Heart left ventricle (tissue), 16 donors: ENCODE results near the gene EYA4. TPM values are rescaled to one million over a fixed set of nuclear protein-coding genes. Genes with fewer than 3 reads are reported as not detected.

ENCODE experiments used
- ATAC-seq, 4 donors: fragments of 200-7000 bp; cut with Tn5 transposase; one replicate each; pipeline ENCODE4 v1.9.1; 2020 to 2022; ENCODE audit warnings: moderate library complexity in 4 of 4, mild to moderate bottlenecking in 3 of 4, moderate number of reproducible peaks in 1 of 4
- DNase-seq, 5 donors: peaks; one replicate each; pipeline ENCODE4 v3.0.0-alpha.2; 2020
- H3K27ac ChIP-seq, 12 donors: fragments of 200-600 bp; sonication (generic) in 4 of 12; one replicate each; pipeline versions ENCODE4 v1.5.0 to v1.8.0; 2016 to 2022; ENCODE audit warnings: mild to moderate bottlenecking in 2 of 12
- H3K27me3 ChIP-seq, 9 donors: fragments of 200-600 bp; sonication (generic) in 2 of 9; one replicate each; pipeline versions ENCODE4 v1.5.1 to v1.8.0; 2016 to 2022; ENCODE audit warnings: mild to moderate bottlenecking in 3 of 9
- H3K36me3 ChIP-seq, 9 donors: fragments of 200-600 bp; sonication (generic) in 2 of 9; one replicate each; pipeline versions ENCODE4 v1.5.0 to v1.8.0; 2018 to 2022; ENCODE audit warnings: mild to moderate bottlenecking in 2 of 9
- H3K4me1 ChIP-seq, 12 donors: fragments of 200-600 bp; sonication (generic) in 4 of 12; one replicate each; pipeline versions ENCODE4 v1.5.0 to v1.8.0; 2016 to 2022; ENCODE audit warnings: mild to moderate bottlenecking in 3 of 12
- H3K4me3 ChIP-seq, 12 donors: fragments of 200-600 bp; sonication (generic) in 4 of 12; one replicate each; pipeline versions ENCODE4 v1.5.0 to v1.8.0; 2017 to 2022; ENCODE audit warnings: mild to moderate bottlenecking in 9 of 12, moderate library complexity in 4 of 12
- H3K9me3 ChIP-seq, 12 donors: fragments of 200-600 bp; sonication (generic) in 4 of 12; one replicate each; pipeline versions ENCODE4 v1.5.0 to v1.8.0; 2016 to 2022; ENCODE audit warnings: mild to moderate bottlenecking in 1 of 12
- POLR2A ChIP-seq, 2 donors: fragments of 450-650 bp; IDR thresholded peaks; one replicate each; pipeline ENCODE4 v1.6.1; 2017; ENCODE audit warnings: antibody characterized with exemption in 2 of 2, mild to moderate bottlenecking in 2 of 2, moderate library complexity in 2 of 2
- WGBS, 4 donors: extraction: QIAGEN DNeasy Blood & Tissue Kit in 2 of 4; methylation state at CpG; one replicate each; pipeline versions ENCODE4 v1.1.5 to v1.1.7; 2013 to 2018; 5-methylcytosine and 5-hydroxymethylcytosine counted together
- intact Hi-C, 10 donors: fragments of 100-400 bp; cut with DNase I; formaldehyde crosslinking; loops; one replicate each; pipeline versions ENCODE4 v1.11.1 to v1.14.2; 2022
- polyA plus RNA-seq, 2 donors: library from polyadenylated mRNA; stranded (reverse); fragments of 200-250 nt; gene quantifications; one replicate each; pipeline ENCODE4 v1.2.3, GENCODE V29; 2013
- total RNA-seq, 9 donors: library from RNA; depleted of rRNA in 2 of 9; stranded (reverse); fragments of >200 nt in 2 of 9; fragmentation: NEBNext Ultra II Directional in 3 of 9; extraction: Animal tissue kit (Norgen Biotek cat#: 25700) in 3 of 9; gene quantifications; one replicate each; pipeline versions ENCODE4 v1.1.0 to v1.2.4, GENCODE V29; 2016 to 2023
- TF ChIP-seq, protein P1 (sequence below), 12 donors: fragments of 200-600 bp; sonication (generic) in 4 of 12; IDR thresholded peaks; one replicate each; pipeline versions ENCODE4 v1.5.0 to v1.8.0; 2018 to 2022; ENCODE audit warnings: antibody characterized with exemption in 12 of 12, mild to moderate bottlenecking in 5 of 12
- donor health status: ischemic (EF 13 %, LVEDD 7.1; RV severe dilation, severe dysfunction).
- donor health status: healthy with polysubstance abuse.
- donor health status: DM: no; HTN: yes; CAD: no.
- donor health status: DM: no; HTN: no; CAD: no.
- donor health status: ischemic (EF 25% LVEDD 6.9; RV normal size, moderate dysfunction).
- donor health status: ischemic (EF 25% LVEDD 5.7; RV mildly dilated, moderate dysfunction).
- donor health status: healthy.
- donor health status: DM: yes; HTN: yes; CAD: no.
- donor health status: ischemic (EF 35%, LVEDD 5.7; RV mildly dilated, moderate dysfunction).
- donor health status: nonischemic (EF 11% LVEDD 7.7; RV severe dilation, severe dysfunction).
- donor health status: DM: yes; HTN: yes; CAD: no.
- donor health status: PGD.
- donor health status: ischemic (EF 29% LVEDD 5.4; RV normal size, mild dysfunction).
- donor health status: nonischemic (EF 23%, LVEDD 6.1; RV moderate dilation, normal function).

EYA4 gene
- total and polyA plus RNA-seq, 11 donors, result 3.6 to 29.6 (median 21.7) TPM

DNA sequence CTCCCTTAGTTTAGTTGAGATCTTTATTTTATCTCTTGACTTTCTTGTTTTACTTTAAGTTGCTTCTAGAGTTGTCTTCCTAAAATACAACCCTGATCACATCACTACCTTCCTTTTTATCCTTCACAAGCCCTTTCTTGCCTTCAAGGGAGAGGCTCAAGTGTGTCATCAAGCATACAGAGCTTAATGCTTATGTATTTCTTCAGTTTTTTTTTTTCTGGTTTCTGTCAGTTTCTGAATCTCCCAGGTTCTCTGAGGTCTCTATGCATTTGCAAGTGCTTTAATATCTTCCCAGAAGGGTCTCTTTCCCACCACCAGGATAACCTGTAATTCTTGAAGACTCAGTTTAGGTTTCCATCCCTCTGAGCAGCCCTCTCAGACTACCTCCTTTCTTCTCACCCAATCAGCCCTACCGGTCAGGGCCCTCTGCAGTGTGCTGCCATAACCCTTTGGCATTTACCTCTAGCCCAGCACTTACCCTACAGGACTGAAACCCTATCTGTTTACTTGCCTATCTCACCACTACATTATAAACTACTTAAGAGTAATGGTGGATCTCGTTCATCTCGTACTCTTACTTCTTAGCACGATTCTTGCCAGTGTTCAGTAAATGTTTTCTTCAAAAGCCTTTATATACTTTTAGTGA is 36.9 kb downstream of the EYA4 start:
- Histone ChIP-seq H3K4me3 (no peak overlapping the region), H3K9me3 (no peaks in the 10 kb centered on the region), H3K27me3 (no peaks in the 10 kb centered on the region), H3K4me1 (peaks cover 0 to 2% (median 0%) of the 10 kb centered on the region in 12 donors), H3K27ac (no peak overlapping the region), H3K36me3 (peaks cover 0 to 2% (median 0%) of the 10 kb centered on the region in 9 donors)
- DNase-seq (no peak), ATAC-seq (peak in 2 of 4 donors; percentile 42 to 46)
- 51 to 79% (median 75%) methylated on average over 4 of the region's 4 CpGs for WGBS, 4 donors
- no peak for TF ChIP-seq POLR2A (IDR thresholded peaks at IDR 0.05)
- TF ChIP-seq, protein P1, sequence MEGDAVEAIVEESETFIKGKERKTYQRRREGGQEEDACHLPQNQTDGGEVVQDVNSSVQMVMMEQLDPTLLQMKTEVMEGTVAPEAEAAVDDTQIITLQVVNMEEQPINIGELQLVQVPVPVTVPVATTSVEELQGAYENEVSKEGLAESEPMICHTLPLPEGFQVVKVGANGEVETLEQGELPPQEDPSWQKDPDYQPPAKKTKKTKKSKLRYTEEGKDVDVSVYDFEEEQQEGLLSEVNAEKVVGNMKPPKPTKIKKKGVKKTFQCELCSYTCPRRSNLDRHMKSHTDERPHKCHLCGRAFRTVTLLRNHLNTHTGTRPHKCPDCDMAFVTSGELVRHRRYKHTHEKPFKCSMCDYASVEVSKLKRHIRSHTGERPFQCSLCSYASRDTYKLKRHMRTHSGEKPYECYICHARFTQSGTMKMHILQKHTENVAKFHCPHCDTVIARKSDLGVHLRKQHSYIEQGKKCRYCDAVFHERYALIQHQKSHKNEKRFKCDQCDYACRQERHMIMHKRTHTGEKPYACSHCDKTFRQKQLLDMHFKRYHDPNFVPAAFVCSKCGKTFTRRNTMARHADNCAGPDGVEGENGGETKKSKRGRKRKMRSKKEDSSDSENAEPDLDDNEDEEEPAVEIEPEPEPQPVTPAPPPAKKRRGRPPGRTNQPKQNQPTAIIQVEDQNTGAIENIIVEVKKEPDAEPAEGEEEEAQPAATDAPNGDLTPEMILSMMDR (IDR thresholded peaks at IDR 0.05), result no peak
- intact Hi-C loops, result no loop called here

DNA sequence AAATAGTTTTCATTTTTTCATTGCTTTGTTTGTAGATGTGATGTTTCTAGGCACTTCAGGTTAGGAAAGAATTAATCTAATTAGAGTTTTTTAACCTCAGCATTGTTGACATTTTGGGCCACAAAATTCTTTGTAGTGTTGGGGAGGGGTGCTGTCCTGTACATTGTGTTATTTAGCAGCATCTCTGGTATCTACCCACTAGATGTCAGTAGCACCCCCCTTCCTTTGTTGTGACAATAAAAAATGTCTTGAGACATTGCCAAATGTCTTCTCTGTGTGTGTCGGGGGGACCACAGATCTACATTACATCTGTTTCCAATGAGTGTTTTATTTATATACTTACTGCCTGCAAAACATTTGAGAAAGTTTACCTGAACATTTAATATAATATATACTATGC is 45.6 kb downstream of the EYA4 start:
- no peak for TF ChIP-seq POLR2A (IDR thresholded peaks at IDR 0.05)
- TF ChIP-seq, protein P1 (IDR thresholded peaks at IDR 0.05), result peak in 8 of 12 donors; percentile 10 to 34 (median 20)
- DNase-seq (no peak), ATAC-seq (no peak)
- 3 to 22% (median 9%) methylated on average over 1 of the region's 1 CpG for WGBS, 4 donors
- intact Hi-C loops, result no loop called here
- Histone ChIP-seq H3K4me1 (peaks cover 0 to 13% (median 0%) of the 10 kb centered on the region in 12 donors), H3K4me3 (no peak overlapping the region), H3K27ac (no peak overlapping the region), H3K36me3 (no peaks in the 10 kb centered on the region), H3K9me3 (no peaks in the 10 kb centered on the region), H3K27me3 (no peaks in the 10 kb centered on the region)

DNA sequence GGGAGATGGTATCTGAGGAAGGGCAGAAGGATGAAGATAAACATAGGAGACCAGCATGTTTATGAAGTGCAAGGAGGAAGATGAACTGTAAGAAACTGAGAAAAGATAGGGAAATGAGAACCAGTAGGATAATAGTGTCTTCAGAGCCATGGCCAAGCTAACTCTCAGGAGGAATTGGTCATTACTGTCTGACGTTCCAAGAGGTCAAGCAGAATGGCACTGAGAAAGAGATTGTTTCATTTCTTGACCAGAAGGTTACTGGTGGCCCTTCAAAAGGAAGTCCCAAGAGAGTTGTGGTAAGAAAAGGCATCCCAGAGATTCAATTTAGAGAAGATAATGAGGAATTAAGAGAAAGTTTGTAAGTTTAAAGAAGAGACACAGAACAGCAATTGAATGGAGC is 47.5 kb downstream of the EYA4 start:
- Histone ChIP-seq H3K4me1 (peaks cover 0 to 23% (median 6%) of the 10 kb centered on the region in 12 donors), H3K27ac (no peak overlapping the region), H3K4me3 (no peak overlapping the region), H3K9me3 (no peaks in the 10 kb centered on the region), H3K36me3 (no peaks in the 10 kb centered on the region), H3K27me3 (no peaks in the 10 kb centered on the region)
- 34 to 59% (median 46%) methylated on average over 1 of the region's 1 CpG for WGBS, 4 donors
- ATAC-seq (no peak), DNase-seq (no peak)
- no peak for TF ChIP-seq POLR2A (IDR thresholded peaks at IDR 0.05)
- intact Hi-C loops, result no loop called here

DNA sequence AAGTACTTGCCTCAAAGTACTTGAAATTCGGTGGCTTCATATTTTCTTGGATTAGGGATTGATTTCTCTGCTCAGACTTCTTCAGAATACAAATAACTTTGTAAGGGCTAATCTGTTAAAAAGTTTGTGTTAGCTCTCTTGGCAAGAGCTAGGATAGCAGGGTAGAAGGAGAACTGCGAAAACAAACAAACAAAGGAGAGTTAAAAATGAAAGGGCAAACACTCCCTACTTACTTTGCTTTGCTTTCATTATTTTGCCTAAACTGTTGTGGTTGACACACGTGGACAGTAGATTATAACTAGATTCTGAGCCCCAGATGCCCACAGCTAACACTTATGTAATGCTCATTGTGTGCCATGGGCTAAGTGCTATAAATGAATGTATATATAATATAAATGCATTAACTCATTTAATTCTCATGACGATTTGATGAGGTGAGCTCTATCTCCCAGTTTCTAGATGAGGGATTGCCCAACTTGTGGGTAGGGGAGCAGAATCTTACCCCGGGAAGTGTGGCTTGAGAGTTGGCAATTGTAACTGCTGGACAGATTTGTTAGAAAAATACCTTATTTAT is 48.7 kb downstream of the EYA4 start:
- TF ChIP-seq, protein P1 (IDR thresholded peaks at IDR 0.05), result no peak
- no peak for TF ChIP-seq POLR2A (IDR thresholded peaks at IDR 0.05)
- WGBS, 4 donors, result 73 to 86% (median 80%) methylated on average over 5 of the region's 5 CpGs
- Histone ChIP-seq H3K27ac (no peak overlapping the region), H3K4me3 (no peak overlapping the region), H3K27me3 (no peaks in the 10 kb centered on the region), H3K9me3 (no peaks in the 10 kb centered on the region), H3K4me1 (peaks cover 0 to 23% (median 6%) of the 10 kb centered on the region in 12 donors), H3K36me3 (no peaks in the 10 kb centered on the region)
- ATAC-seq, result no peak
- intact Hi-C loops, result no loop called here
- no peak for DNase-seq
